ENCODE measurements around the gene TEAD4.

DNA sequence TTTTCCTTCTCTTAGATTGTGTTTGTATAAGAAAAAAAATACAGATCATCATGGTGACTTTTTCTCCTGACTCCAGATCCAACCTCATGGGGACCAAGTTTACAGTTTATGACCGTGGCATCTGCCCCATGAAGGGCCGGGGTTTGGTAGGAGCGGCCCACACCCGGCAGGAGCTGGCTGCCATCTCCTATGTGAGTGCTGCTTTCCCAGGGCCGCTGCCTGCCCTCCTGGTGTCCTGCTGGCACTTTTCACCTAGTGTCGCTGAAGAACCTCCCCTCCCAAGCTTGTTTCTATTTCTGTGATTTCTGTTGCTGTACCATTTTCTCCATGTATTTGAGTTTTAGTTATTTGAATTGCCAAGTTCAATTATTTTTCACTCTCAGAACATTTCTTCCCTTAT lies 24.8 kb upstream of the TEAD4 start:
- TF ChIP-seq, protein P1, sequence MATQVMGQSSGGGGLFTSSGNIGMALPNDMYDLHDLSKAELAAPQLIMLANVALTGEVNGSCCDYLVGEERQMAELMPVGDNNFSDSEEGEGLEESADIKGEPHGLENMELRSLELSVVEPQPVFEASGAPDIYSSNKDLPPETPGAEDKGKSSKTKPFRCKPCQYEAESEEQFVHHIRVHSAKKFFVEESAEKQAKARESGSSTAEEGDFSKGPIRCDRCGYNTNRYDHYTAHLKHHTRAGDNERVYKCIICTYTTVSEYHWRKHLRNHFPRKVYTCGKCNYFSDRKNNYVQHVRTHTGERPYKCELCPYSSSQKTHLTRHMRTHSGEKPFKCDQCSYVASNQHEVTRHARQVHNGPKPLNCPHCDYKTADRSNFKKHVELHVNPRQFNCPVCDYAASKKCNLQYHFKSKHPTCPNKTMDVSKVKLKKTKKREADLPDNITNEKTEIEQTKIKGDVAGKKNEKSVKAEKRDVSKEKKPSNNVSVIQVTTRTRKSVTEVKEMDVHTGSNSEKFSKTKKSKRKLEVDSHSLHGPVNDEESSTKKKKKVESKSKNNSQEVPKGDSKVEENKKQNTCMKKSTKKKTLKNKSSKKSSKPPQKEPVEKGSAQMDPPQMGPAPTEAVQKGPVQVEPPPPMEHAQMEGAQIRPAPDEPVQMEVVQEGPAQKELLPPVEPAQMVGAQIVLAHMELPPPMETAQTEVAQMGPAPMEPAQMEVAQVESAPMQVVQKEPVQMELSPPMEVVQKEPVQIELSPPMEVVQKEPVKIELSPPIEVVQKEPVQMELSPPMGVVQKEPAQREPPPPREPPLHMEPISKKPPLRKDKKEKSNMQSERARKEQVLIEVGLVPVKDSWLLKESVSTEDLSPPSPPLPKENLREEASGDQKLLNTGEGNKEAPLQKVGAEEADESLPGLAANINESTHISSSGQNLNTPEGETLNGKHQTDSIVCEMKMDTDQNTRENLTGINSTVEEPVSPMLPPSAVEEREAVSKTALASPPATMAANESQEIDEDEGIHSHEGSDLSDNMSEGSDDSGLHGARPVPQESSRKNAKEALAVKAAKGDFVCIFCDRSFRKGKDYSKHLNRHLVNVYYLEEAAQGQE (IDR thresholded peaks at IDR 0.05; ENCODE audit: low read depth) = no peak
- TF ChIP-seq, protein P2, sequence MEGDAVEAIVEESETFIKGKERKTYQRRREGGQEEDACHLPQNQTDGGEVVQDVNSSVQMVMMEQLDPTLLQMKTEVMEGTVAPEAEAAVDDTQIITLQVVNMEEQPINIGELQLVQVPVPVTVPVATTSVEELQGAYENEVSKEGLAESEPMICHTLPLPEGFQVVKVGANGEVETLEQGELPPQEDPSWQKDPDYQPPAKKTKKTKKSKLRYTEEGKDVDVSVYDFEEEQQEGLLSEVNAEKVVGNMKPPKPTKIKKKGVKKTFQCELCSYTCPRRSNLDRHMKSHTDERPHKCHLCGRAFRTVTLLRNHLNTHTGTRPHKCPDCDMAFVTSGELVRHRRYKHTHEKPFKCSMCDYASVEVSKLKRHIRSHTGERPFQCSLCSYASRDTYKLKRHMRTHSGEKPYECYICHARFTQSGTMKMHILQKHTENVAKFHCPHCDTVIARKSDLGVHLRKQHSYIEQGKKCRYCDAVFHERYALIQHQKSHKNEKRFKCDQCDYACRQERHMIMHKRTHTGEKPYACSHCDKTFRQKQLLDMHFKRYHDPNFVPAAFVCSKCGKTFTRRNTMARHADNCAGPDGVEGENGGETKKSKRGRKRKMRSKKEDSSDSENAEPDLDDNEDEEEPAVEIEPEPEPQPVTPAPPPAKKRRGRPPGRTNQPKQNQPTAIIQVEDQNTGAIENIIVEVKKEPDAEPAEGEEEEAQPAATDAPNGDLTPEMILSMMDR (IDR thresholded peaks at IDR 0.05 in 2 of 3, conservative IDR thresholded peaks at IDR 0.05 in 1 of 3; ENCODE audit: borderline replicate concordance in 1 of 3, insufficient read depth in 1 of 3, low read depth in 2 of 3, low read length in 2 of 3) = no peak
- no peak for TF ChIP-seq JUND (IDR thresholded peaks at IDR 0.05)
- TF ChIP-seq EZH2 (IDR thresholded peaks at IDR 0.05) = no peak
- no peak for TF ChIP-seq POLR2AphosphoS5 (IDR thresholded peaks at IDR 0.05; ENCODE audit: low read depth, low read length)
- TF ChIP-seq, protein P3, sequence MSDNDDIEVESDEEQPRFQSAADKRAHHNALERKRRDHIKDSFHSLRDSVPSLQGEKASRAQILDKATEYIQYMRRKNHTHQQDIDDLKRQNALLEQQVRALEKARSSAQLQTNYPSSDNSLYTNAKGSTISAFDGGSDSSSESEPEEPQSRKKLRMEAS (IDR thresholded peaks at IDR 0.05) = no peak
- TF ChIP-seq FOSL1 (IDR thresholded peaks at IDR 0.05; ENCODE audit: low read depth) = no peak
